GM21717 (cell line): ENCODE results near the gene HADHA.

Source experiments
- ATAC-seq: cut with Tn5 transposase; IDR thresholded peaks from one replicate; pipeline ENCODE4 v1.9.1; 2021; ENCODE audit warnings: mild to moderate bottlenecking, moderate library complexity; ENCODE audit not compliant: unreplicated experiment

Gene HADHA

DNA sequence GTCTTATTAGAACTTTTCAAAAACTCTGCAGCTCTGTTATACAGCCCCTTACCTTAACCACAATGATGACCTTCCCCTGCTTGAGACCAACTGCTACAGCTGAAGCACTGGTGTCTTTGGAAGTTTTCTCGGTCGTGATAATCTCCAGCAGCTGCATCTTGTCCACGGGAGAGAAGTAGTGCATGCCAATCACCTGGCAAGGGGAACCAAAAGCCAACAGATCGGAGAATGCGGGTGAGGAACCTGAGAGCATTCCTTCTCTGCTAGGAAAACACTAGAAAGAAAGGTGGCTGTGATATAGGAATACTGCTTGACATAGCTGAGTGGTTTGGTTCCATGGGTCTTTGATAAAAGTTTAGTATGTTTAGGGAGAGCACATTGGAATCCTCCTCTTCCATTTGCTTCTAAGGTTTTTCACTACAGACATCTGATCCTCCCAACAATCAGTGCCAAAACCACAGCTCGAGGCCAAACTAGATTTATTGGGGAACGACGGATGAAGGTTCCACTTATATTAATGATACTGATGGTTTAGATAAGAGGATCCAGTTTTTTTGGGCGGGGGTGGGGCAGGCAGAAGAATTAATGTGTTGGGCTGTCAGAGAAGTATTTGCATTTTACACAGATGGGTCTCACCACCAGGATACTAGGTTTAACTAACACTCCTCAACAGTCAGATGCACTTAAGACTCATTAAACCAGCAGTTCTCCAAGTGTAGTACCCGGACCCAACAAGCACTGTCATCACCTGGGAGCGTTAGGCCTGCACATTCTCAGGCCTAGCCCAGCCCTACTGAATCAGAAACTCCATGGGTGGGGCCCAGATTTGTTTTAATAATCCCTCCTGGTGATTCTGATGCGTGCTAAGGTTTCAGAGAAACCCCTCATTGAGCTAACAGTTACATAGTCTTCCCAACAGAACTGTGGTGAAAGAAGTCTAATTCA, 49.1 kb downstream of the HADHA start:
- ATAC-seq = no peak

DNA sequence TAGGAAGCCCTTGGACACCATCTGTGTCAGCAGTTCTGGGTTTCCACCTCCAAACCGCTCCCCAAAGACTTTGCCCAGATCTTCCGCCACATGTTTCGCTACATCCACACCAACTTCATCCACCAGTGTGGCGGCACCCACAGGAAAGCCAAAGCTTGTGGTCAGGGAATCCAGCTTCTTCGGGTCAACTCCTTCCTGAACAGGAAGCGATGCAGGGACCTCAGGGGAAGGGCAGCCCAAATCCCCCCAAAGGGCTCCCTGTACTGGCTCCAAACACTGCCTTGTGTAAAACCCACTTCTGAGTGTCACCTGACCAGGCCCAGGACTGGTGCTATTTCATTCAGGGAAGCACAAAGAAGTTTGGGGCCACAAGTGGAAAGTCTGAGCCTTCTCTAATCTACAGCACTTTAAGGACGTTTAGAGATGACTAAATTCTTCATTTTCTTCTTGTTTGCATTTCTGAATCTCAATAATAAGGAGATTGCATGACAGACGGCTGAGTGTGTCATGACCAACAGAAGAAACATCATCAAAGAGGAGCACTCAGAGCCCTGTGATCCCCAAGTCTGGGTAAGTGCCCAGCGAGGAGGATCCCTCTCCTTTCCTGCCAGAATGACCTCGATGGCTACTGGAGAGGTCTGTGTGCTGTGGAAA, 50.7 kb downstream of the HADHA start:
- ATAC-seq = no peak

DNA sequence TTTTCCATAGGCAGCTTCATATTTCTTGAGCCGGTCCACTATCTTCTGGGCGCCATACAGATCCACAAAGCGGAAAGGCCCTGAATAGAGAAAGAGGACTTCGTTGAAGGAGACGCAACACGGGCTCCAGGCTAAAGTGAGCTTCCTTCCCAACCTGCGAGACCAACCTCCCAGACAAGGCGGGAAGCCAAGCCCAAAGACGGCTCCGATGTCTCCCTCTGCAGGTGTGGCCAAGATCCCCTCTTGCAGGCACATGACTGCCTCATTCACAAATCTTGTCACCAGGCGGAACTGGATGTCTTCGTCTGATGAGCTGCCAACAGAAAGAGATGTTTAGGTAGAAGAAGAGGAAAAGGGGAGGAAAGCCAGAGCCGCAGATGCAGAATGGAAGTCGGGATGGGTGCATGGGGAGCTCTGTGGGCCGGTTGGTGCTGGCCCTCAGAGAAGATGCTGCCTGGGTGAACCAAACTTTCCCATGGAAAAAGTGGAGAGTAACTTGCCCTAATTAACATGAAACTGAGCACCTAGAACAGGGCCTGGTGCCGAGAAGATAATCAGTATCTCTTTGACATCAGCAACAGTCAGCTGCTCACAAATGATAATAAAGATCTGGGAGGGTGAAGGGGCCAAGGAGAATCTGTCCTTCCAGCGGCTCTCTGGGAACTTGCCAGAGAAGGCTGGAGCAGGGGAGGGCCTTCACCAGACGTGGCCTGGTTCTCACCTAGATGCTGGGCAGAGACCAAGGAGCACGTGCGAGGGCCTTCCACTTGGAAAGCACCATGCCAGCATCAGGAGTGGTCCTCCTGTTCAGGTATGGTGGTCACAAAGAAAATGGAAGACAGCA, 52.9 kb downstream of the HADHA start:
- ATAC-seq = no peak

DNA sequence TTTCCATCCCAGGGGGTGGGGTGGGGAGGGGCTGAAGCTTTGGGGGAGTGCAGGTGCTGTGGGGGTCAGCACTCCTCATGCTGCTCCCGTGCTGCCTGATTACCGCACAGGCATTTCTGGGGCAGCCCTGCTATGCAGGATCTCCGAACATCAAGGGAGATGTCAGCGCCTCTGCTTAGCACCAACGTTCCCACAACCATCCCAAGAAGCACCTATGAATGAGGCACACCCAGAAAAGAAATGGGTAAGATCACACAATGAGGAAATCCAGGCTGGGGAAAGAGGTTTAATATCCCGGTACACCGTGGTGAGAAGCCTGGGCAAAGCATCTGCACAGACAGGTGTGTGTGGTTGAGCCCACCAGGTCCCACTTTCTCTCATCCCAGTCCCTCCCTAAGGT, 54.1 kb downstream of the HADHA start:
- ATAC-seq = no peak

DNA sequence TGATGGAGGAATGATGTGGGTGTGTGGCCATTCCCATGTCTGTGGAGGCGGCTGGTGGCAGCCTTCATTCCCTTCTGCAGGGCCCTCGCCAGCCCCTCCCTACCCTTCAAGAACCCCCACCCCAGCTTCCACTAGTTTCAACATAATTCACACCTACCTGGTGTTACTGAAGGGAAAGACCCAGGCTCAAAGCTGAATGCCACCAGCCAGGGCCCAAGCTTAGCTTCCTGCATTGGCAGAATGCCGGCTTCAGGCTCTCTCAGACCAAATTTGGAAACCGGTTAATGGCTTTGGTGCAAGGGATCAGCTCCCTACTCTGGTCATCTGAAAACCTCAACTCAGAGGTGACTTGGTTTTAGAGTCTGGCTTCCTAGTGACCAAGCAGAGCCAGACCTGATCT, 54.7 kb downstream of the HADHA start:
- no peak for ATAC-seq

DNA sequence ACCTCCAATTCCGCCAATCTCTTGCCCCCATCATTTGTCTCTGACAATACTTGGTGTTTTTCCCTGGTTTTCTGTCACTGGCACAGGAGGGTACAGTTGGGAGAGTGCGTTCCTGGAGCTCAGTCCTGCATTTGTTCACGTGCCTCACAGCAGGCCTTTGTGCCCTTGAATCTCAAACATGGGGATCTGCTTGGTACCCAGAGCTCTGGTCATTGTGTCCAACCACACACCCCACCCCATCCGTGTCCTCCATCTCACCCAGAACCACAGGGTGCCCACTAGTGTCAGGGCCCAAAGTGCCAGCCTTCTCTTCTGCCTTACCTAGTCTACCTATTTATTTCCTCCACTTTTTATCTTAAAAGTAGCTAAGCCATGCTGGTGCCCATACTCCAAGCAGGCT, 55.3 kb downstream of the HADHA start:
- ATAC-seq = no peak

DNA sequence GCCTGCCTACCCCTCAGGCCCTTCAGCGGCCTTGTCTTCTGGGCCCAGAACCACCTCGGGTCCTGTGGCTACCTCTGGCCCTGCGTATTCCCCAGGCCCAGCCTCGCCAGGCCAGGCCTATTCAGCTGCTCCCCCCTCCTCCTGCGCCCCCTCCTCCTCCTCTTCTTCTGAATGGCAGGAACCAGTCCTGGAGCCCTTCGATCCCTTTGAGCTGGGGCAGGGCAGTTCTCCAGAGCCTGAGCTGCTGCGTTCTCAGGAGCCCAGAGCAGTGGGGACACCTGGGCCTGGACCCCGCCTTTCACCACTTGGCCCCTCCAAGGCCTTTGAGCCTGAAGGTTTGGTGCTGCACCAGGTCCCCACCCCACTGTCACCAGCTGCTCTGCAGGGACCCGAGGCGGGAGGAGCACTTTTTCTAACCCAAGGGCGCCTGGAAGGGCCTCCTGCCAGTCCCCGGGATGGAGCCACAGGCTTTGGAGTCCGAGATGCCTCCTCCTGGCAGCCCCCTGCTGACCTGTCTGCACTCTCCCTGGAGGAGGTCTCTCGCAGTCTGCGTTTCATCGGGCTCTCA, 56.8 kb downstream of the HADHA start:
- ATAC-seq = no peak

DNA sequence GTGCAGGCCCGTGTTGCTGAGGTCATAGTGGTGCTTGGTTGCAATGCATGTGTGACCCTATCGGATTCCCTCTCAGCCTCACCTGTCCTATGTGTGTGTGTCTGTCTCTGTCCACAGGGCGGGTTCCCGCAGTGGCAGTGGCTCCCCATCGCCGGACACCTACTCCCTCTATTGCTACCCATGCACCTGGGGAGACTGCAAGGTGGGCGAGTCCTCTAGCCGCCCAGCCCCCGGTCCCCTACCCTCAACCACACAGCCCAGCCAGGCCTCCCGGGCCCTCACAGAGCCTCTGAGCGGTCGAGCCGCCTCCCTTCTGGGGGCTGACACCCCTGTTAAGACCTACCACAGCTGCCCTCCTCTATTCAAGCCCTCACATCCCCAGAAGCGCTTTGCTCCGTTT, 57.3 kb downstream of the HADHA start:
- no peak for ATAC-seq

DNA sequence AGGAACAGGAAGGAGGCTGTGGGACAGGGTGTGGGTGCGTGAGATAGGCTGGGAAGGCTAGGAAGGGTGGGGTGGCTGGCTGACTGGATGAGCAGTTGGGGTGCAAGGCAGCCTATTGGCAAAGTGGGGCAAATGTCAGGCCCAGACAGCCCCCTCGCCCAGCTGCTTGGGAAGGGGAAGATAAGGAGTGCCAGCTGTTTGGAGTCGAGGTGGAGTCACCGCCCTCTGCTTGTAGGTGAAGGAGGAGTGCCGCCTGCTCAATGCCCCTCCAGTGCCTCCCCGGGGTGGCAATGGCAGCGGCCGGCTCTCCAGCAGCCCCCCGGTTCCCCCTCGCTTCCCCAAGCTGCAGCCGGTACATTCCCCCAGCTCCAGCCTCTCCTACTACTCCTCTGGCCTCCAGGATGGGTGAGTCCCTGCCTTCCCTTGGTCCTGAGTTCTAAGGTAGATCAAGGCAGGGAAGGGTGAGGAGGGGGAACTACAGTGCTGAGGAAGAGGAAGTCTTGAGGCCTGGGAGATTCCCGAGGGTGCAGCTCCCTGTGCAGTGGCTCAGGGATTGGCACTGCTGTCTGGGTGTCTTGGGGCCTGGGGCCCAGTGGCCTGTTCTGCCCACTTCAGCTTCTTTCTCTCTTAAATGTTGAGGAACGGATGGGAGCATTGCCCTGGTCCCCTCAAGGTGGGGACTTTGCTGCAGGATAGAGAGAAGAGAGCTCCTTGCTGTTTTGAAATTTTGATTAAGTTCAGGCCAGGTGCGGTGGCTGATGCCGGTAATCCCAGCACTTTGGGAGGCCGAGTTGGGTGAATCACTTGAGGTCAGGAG, 58.3 kb downstream of the HADHA start:
- no peak for ATAC-seq

DNA sequence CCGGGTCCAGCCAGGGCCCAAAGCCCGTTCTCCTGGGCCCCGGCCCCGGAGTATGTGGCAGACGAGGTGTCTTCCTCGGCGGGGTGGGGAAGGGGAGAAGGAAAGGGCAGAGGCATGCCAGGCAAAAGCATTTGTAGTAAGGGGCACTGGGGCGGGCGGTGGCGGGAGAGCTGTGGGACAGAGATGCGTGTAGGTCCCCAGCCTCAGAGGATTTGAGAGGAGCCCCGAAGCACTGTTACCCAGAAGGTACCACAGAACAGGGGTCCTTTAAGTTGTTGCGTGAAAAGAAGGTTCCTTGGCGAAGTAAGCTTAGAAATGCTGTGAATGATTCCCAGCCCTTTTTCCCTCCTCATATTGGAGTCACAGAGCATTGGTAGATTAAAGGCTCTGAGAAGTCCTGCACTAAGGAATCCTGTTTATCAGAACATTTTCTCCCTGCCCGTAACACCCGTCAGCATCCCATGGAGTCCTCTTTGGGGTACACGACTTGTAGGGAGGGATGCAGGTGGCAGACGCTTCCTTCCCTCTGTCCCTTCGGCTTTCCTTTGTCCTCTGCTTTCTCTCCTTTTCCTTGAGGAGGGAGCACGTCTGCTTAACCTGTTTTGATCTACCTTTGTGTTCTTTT, 59.0 kb downstream of the HADHA start:
- no peak for ATAC-seq

DNA sequence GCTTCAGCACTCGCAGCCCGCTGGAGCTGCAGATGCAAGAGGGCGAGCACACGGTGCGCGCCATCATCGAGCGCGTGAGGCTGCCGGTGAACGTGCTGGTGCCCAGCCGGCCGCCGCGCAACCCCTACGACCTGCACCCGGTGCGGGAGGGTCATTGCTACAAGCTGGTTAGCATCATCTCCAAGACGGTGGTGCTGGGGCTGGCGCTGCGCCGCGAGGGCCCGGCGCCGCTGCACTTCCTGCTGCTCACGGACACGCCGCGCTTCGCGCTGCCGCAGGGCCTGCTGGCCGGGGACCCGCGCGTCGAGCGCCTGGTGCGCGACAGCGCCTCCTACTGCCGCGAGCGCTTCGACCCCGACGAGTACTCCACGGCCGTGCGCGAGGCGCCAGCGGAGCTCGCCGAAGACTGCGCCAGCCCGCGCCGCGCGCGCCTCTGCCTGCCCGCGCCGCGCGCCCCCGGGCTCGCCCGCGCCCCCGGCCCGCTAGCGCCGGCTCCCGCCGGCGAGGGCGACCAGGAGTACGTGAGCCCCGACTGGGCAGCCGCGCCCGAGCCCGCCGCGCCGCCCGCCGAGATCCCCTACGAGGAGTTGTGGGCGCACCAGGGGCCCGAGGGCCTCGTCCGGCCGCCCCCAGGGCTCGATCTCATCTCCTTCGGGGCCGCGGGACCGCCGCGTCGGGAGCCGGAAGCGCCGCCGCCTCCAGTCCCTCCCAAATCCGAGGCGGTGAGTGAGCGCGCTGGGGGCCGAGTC, 59.7 kb downstream of the HADHA start:
- peak; percentile 65 for ATAC-seq

DNA sequence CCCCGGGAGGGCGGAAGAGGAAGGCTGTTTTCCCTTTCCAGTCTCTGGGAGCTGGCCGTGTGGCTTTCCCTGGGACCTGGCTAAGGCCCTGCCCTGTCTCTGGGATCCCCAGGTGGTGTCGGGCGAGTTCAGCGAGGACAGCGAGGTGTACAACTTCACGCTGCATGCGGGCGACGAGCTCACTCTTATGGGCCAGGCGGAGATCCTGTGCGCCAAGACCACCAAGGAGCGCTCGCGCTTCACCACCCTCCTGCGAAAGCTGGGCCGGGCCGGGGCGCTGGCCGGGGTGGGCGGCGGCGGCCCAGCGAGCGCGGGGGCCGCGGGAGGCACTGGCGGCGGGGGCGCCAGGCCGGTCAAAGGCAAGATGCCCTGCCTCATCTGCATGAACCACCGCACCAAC, 60.3 kb downstream of the HADHA start:
- ATAC-seq = no peak

DNA sequence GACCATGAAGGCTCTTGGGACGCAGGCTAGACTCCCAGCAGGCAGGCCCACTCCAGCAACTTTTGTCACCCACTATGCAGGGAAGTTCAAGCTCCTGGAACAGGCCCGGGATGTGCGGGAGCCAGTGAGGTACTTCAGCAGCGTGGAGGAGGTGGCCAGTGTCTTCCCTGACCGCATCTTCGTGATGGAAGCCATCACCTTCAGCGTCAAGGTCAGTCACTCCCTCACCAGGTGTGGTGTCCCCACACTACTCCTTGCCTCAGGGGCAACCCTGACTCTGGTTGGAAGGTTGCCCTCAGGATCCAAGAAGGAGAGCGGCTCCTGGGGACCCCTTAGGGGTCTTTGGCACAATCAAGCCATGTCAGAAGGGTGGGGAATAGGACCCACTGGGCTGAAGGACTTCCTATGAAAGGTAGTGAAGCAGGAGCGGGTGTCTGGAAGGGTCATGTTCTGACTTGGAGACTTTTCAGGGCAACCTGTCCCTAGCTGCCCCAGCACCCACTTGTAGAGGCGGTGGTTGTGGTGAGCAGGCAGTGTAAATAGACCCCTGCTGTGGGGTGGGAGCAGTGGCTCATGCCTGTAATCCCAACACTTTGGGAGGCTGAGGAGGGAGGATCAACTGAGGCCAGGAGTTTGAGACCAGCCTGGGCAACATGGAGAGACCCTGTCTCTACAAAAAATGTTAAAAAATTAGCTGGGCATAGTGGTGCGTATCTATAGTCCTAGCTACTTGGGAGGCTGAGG, 61.4 kb downstream of the HADHA start:
- ATAC-seq = no peak

DNA sequence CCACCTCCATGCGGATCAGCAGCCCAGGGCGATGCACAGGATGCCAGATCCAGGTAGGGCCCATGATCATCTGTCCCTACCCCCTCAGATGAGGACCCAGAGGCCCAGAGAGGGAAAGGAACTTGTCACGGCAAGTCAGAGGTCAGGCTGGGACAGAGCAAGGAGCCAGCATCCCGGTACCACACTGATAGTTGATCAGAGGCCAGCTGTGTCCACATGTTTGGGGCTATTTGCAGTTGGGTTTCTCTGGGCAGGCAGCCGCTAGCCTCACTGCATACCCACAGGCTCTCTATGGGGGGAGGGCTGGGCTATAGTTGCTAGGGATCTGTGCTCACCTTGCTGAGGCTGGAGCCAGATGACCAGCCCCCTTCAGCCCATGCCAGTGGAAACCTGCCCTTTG, 62.0 kb downstream of the HADHA start:
- ATAC-seq = no peak

DNA sequence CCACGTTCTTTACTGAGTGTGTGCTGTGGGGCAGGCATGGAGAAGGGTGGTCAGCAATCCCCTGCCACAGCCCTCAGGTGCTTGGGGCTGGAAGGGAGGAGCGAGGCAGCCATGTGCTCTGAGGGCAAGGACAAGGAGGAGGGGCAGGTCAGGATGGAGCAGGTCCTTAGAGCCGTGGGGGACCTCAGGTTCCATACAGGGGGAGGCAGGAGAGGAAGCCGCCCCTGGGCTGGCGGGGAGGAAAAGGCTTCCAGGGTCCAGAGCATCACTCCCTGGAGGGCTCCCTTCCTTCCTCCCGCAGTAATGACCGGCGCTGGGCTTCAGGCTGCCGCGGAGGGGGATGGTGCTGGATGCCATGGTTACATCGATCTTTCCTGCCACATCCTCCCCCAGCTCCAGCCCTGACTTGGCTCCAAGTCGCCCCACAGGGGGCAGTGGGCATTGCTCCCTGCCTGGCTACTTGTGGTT, 65.0 kb downstream of the HADHA start:
- no peak for ATAC-seq

DNA sequence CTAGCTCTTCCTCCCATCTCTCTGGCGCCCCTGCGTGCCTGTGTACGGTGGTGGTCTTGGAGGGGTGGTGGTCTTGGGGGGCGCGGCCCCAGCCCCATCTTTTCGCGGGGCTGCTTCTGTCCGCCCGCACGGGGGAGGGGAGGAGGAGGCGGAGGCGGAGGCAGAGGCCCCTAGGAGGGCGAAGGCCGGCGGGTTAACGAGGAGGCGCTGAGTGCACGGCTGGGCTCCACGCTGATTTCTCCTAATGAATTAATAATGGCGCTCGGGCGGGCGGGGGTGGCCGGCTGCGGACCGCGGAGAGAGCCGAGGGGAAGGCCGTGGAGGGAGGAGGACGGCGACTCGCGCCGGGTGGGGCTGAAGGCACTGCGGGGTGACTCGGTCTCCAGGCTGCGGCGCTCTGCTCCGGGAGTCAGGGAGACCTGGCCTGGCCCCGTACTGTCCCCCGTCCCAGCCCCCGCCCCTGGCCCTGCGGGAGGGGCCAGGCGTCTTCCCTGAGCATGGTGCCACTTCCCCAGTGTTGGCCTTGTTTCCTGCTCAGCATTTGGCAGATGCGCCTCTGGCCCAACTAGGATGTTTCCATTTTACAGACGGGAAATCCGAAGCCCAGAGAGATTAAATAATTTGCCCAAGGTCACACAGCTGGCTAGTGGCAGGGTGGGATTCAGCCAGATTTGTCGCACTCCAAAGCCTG, 65.5 kb downstream of the HADHA start:
- ATAC-seq = no peak

DNA sequence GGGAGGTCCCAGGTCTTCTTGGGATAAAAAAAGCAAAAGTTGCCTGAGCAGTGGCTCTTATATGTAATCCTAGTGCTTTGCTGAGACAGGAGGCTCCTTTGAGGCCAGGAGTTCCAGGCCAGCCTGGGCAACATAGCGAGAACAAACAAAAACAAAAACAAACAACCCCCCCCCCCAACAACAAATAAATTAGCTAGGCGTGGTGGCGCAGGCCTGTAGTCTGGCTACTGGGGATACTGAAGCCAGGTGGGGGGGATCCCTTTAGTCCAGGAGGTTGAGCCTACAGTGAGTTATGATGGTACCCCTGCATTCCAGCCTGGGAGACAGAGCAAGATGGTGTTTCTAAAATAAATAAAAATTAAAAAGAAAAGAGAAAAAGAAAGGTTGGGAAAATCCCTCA, 66.2 kb downstream of the HADHA start:
- ATAC-seq = no peak

DNA sequence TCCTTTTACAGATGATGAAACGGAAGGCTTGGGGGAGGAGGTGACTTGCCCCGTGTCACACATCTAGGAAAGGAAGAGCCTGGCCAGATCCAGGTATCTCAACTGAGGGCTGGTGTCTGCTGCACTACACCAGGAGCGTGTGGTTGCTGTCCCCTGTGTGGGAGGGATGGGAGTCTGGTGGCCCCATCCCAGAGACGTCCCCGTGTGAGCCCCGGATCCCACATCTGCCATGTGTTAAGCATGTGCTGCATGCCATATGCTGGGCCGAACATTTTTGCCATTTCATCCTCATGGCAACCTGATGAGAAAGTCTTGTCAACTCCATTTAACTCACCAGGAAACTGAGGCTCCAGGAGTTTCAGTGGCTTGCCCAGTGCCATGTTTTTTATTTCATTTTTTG, 67.3 kb downstream of the HADHA start:
- ATAC-seq = no peak
